Measurements from ENCODE around the gene MYO16.

- TF ChIP-seq, protein P1, sequence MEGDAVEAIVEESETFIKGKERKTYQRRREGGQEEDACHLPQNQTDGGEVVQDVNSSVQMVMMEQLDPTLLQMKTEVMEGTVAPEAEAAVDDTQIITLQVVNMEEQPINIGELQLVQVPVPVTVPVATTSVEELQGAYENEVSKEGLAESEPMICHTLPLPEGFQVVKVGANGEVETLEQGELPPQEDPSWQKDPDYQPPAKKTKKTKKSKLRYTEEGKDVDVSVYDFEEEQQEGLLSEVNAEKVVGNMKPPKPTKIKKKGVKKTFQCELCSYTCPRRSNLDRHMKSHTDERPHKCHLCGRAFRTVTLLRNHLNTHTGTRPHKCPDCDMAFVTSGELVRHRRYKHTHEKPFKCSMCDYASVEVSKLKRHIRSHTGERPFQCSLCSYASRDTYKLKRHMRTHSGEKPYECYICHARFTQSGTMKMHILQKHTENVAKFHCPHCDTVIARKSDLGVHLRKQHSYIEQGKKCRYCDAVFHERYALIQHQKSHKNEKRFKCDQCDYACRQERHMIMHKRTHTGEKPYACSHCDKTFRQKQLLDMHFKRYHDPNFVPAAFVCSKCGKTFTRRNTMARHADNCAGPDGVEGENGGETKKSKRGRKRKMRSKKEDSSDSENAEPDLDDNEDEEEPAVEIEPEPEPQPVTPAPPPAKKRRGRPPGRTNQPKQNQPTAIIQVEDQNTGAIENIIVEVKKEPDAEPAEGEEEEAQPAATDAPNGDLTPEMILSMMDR (IDR thresholded peaks at IDR 0.05), result no peak
- TF ChIP-seq POLR2A (IDR thresholded peaks at IDR 0.05), result no peak
Observed at GRCh38 chr13:108663710-108664109, 34.3 kb downstream of the MYO16 start.
